DND-41 (cell line): ENCODE measurements around the gene PIGB.

ENCODE experiments used
- CTCF ChIP-seq: IDR thresholded peaks from 2 replicates; pipeline ENCODE4 v1.5.1; 2012; ENCODE audit warnings: borderline replicate concordance, low read length, moderate library complexity, mild to moderate bottlenecking; ENCODE audit not compliant: poor library complexity, severe bottlenecking; ENCODE audit errors: extremely low read depth
- EZH2 ChIP-seq: IDR thresholded peaks from 3 replicates; pipeline ENCODE4 v1.6.1; 2012; ENCODE audit warnings: borderline replicate concordance, low read depth, mild to moderate bottlenecking, moderate library complexity, low read length, inconsistent platforms; ENCODE audit not compliant: severe bottlenecking

- TF ChIP-seq CTCF (no peak), EZH2 (no peak)
Measured at GRCh38 chr15:55403531-55403930, 84.5 kb downstream of the PIGB start.
